Left kidney (tissue), 2 donors: ENCODE data around the gene MYCBP2. TPM values are rescaled to one million over a fixed set of nuclear protein-coding genes. Genes with fewer than 3 reads are reported as not detected.

Experiments used
- DNase-seq: peaks from one replicate; pipeline ENCODE4 v3.0.0-alpha.2; 2013
- polyA plus RNA-seq: library from polyadenylated mRNA; unstranded; fragments of 120-200 nt; gene quantifications from one replicate; pipeline ENCODE4 v1.2.1, GENCODE V29; 2013; ENCODE audit not compliant: insufficient read length

Gene MYCBP2
- polyA plus RNA-seq, 1 donor = 82.3 TPM

DNA sequence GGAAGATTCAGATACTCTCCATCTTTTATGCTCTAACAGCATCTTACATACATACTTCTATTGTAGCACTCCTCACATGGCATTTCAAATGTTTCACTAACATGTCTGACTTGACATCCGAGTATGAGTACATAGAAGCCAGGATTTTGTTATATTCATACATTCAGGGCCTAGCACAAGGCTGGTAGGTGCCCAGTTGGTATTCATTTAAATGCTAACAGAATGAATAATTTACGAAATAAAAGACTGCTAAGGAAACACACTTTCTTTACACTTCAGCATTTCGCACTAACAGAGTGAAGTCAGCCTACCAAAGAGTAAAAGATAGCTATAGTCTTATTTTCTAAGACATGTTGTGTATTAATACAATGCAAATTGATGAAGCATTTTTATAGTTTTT, 232.1 kb downstream of the MYCBP2 start:
- DNase-seq = no peak

- no peak for DNase-seq
Measured at GRCh38 chr13:77093735-77094134, 233.2 kb downstream of the MYCBP2 start.

- no peak for DNase-seq
Measured at GRCh38 chr13:77084755-77085154, 242.1 kb downstream of the MYCBP2 start.

GRCh38 chr13:77079902-77080413, 246.9 kb downstream of the MYCBP2 start:
- no peak for DNase-seq

- DNase-seq = no peak
Measured at GRCh38 chr13:77067519-77067918, 259.4 kb downstream of the MYCBP2 start.

DNA sequence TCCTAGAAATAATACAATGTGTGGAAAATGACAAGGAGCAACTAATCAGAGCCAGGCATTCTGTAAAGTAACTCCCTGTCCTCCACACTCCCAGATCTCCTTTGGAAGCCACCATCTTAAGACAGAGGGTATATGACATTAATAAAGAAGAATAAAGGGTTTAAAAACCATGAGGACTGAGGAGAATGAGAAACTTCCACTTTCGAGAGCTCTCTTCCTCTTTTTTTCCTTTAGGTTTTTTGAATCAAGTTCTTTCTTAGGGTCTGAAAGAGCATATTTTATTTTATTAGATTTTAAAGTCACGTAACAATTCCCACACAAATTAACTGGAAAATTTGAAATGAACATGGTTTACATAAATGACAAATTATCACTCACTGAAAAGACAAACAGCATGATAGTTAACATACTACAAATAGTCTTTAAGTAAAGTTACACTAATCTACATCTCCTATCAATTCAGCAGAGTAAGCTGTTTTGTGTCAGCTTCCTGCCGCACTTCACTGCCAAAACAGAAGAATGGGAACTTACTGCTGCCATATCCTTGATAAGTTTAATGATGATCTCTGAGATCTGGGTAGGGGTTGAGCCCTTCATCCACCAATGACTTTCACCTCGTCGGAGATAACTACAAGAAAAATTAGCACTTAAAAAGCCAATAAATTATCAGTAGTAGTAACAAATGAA, 261.3 kb downstream of the MYCBP2 start:
- DNase-seq = no peak

- DNase-seq = no peak
Measured at GRCh38 chr13:77062097-77062496, 264.8 kb downstream of the MYCBP2 start.

- DNase-seq = no peak
Measured at GRCh38 chr13:77061362-77061761, 265.5 kb downstream of the MYCBP2 start.

- no peak for DNase-seq
Measured at GRCh38 chr13:77056886-77057285, 270.0 kb downstream of the MYCBP2 start.

DNA sequence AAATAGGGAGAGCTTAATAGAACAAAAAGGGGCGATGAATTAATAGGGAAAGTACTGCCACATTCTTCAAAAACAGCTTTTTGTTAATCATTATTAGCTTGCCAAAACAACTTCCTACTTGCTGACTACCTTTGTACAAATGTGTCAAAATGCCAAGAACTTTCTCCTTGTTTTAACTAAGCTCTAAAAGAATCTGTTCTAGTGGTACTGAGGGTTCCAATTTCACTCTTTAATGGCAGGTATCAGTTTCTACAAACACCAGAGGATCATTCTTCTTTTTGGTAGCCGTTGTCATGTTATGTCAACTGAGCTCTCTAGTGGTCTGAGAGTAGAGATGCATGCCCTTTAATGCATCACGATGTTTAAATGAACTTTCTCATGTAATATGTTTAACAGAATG, 270.5 kb downstream of the MYCBP2 start:
- peak; percentile 13 for DNase-seq

GRCh38 chr13:77055158-77055557, 271.7 kb downstream of the MYCBP2 start:
- no peak for DNase-seq

DNA sequence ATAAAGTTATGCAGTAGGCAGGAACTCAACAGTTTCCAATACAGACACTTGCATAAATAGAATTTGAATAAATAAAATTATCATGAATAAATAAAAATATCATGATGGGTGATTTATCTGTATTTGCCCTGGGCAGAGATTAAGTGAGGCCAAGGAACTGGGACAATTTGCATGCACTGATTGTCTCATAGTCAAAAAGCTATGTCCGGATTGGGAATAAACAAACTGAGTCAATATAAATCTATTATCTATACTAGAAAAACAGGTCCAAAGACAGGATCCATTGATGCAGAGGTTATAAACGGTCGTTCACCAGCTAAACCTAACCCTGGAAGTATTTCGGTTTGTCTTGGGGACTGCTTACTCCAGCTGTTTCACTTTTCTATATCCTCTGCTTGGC, 273.7 kb downstream of the MYCBP2 start:
- no peak for DNase-seq

- no peak for DNase-seq
Measured at GRCh38 chr13:77048681-77049080, 278.2 kb downstream of the MYCBP2 start.

DNA sequence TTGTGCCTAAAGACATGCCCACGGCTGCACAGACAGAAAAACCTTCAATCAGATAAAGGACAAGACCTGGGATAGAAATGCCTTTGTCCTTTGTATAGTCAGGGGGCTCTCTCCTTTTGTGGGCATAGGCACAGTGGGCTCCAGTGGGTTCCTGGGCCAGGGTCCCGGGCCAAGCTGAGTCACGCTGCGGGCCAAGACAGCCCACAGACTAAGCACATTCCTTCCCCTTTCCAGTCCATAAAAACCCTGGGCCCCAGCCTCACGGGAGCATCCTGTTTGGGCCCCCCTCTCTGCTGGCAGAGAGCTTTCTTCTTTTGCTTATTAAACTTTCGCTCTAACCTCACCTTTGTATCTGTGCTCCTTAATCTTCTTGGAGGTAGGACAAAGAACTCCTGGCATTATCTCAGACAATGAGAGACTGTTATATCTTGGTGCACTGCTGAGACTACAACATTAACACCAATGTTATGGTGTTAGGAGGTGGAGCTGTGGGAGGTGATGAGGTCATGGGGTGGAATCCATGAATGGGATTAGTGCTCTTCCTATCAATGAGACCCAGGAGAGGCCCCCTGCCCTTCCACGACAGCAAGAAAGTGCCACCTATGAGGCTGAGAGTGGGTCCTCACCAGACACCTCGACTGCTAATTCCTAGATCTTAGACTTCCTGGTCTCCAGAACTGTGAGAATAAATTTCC, 279.1 kb downstream of the MYCBP2 start:
- DNase-seq = no peak

- DNase-seq = no peak
Measured at GRCh38 chr13:77042566-77043177, 284.2 kb downstream of the MYCBP2 start.

GRCh38 chr13:77040835-77041234, 286.1 kb downstream of the MYCBP2 start:
- no peak for DNase-seq

- no peak for DNase-seq
Measured at GRCh38 chr13:77040076-77040475, 286.8 kb downstream of the MYCBP2 start.

DNA sequence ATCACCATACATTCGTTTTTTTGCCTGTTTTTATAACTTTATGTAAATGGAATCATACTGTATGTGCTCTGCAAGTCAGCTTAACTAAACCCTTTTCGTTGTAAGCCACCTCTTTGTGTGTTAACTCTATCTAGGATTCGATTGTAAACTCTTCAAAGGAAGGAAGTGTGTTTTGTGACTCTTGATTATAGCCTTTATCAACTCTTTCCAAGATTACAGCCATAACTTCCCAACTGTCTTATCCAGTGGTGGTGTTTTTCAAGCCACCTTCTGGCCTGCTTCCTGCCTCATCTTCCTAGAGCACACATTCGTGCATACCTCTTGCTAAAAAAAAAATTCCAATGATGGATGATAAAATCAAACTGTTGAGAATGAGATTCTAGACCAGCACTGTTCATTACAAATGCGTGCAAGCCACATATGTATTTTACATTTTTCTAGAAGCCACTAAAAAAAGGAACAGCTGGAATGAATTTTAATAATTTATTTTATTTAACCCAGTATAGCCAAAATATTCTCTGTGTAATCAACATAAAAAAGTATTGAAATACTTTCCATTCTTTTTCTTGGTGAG, 287.9 kb downstream of the MYCBP2 start:
- DNase-seq = no peak

DNA sequence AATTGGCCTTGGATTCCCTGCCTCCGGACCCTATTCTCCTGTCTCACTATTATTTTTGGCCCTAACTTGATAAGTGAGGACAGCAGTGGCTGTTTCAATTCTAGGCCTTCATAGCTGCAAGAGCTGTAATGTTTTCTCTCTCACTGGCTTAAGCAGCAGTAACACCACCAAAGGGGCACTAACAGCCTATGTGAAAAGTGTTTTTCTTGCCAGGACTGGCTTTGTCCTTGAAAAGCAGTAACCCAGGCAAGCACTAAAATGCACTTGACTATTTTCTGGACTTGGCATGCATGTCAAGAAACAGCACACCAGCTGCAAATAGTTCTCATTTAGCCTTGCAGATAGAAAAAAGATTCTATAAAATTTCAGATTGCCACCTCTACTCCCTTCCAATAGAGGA, 290.6 kb downstream of the MYCBP2 start:
- DNase-seq = no peak

- no peak for DNase-seq
Measured at GRCh38 chr13:77034881-77035280, 292.0 kb downstream of the MYCBP2 start.

- no peak for DNase-seq
Measured at GRCh38 chr13:77033717-77034302, 293.1 kb downstream of the MYCBP2 start.

DNA sequence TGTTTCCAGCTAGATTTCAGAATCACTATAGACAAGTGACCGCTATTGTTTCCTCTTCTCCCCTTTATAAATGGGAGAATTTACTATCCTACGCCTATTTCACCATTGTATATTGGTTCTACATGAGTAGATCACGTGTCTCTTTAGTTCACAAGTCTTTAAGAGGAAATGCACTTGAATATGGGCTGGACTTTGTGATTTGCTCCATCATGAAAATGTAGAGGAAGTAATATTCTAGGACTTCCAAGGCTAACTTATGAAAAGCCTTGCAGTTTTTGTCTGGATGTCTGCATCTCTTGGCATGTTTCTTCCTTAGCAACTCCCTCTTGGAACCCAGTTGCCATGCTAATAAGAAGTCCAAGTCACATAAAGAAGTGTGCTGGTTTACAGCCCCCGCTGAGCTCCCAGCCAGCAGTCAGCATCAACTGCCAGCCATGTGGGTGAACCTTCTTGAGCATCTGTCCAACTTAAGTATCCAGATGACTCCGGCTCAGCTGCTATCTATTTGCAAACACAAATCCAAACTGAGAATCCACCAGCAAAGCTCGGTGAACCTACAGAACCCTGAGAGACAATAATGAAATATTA, 295.1 kb downstream of the MYCBP2 start:
- no peak for DNase-seq
